ENCODE measurements around the gene ERVH48-1. TPM values are rescaled to one million over a fixed set of nuclear protein-coding genes. Genes with fewer than 3 reads are reported as not detected.

Gene ERVH48-1
- total and polyA plus RNA-seq, 2 of the 8 experiments (the other 6 are each of a cell fraction or from before 2014, with no cell fraction given), result 4.2 to 17.7 TPM

DNA sequence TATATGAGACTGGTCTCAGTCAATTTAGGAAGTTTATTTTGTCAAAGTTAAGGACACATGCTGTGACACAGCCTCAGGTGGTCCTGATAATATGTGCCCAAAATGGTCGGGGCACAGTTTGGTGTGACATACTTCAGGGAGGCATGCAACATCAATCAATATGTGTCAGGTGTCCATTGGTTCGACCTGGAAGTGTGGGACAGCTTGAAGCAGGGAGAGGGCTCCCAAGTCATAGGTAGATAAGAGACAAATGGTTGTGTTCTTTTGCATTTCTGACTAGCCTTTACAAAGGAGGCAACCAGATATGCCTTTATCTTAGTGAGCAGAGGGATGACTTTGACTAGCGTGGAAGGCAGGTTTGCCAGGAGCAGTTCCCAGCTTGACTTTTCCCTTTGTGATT, 4.5 kb upstream of the ERVH48-1 start:
- Histone ChIP-seq H3K9me3 (ENCODE audit: insufficient read depth in 2 of 2, low read depth in 1 of 2, low read length in 1 of 2) (no peaks in the 10 kb centered on the region), H2BK120ac (replicated peaks; ENCODE audit: low read depth, low read length) (peak overlapping the region; percentile 41), H2BK15ac (ENCODE audit: low read length) (no peak overlapping the region), H3K56ac (replicated peaks; ENCODE audit: insufficient read length, low read depth, low read length) (no peak overlapping the region), H3K79me2 (ENCODE audit: control insufficient read depth in 1 of 2, insufficient read depth in 2 of 2, low read length in 2 of 2) (no peaks in the 10 kb centered on the region; a peak in 1 of 4 replicates), H4K20me1 (replicated peaks in 1 of 2; ENCODE audit: control insufficient read depth in 1 of 2, insufficient read depth in 2 of 2, low read length in 2 of 2) (no peaks in the 10 kb centered on the region), H3K36me3 (ENCODE audit: control insufficient read depth in 2 of 4, insufficient read depth in 4 of 4, low read length in 3 of 4) (no peaks in the 10 kb centered on the region), H2BK5ac (ENCODE audit: low read depth, low read length) (peak overlapping the region; percentile 62), H4K91ac (replicated peaks; ENCODE audit: insufficient read length, low read length) (no peak overlapping the region), H3K27ac (ENCODE audit: low read depth, low read length) (no peak overlapping the region), H2AFZ (ENCODE audit: low read length) (no peak overlapping the region), H3K23me2 (ENCODE audit: low read depth, low read length) (no peaks in the 10 kb centered on the region; the same call in 1 of the 2 replicates), H3K9ac (replicated peaks in 1 of 4; ENCODE audit: extremely low read depth in 1 of 4, low read depth in 3 of 4, low read length in 3 of 4) (no peak overlapping the region), H3K4me1 (replicated peaks in 1 of 4; ENCODE audit: control insufficient read depth in 3 of 4, insufficient read depth in 4 of 4, low read length in 3 of 4) (peaks cover 0 to 12% (median 8%) of the 10 kb centered on the region in 4 experiments; a peak in 5 of 7 replicates), H3K23ac (ENCODE audit: insufficient read length) (no peak overlapping the region), H2BK12ac (ENCODE audit: low read depth, low read length) (peak overlapping the region; percentile 51), H3K14ac (ENCODE audit: insufficient read length) (no peak overlapping the region), H2BK20ac (ENCODE audit: low read length) (peak overlapping the region; percentile 68; the same call in 1 of the 2 replicates), H3K4me2 (ENCODE audit: insufficient read depth in 1 of 2, low read depth in 2 of 2, low read length in 2 of 2) (no peak overlapping the region), H3K4ac (replicated peaks; ENCODE audit: insufficient read length, low read depth, low read length) (no peak overlapping the region), H2AK5ac (ENCODE audit: low read depth, low read length) (peak overlapping the region; percentile 29), H3K18ac (ENCODE audit: extremely low read depth, low read length) (peak overlapping the region; percentile 60; the same call in 1 of the 2 replicates), H4K5ac (ENCODE audit: insufficient read length, low read depth, low read length) (no peak overlapping the region), H3K27me3 (replicated peaks in 1 of 4; ENCODE audit: control insufficient read depth in 3 of 4, extremely low read depth in 1 of 4, insufficient read depth in 3 of 4, low read length in 3 of 4) (no peaks in the 10 kb centered on the region), H4K8ac (ENCODE audit: extremely low read depth, insufficient read depth, low read length) (no peak overlapping the region), H3K79me1 (ENCODE audit: low read depth, low read length) (no peaks in the 10 kb centered on the region), H3K4me3 (ENCODE audit: extremely low read depth in 1 of 4, insufficient read depth in 2 of 4, low read depth in 3 of 4, low read length in 4 of 4) (no peak overlapping the region)
- 94% methylated on average over 3 of the region's 3 CpGs; no CpG with 5 or more reads in 1 of the 2 experiments for WGBS, 2 experiments (ENCODE audit: extremely low coverage in 1 of 2, insufficient coverage in 1 of 2, insufficient read length in 1 of 2, insufficient replicate concordance in 2 of 2, low coverage in 1 of 2, low lambda C conversion rate in 2 of 2, missing lambda C conversion rate in 1 of 2)
- TF ChIP-seq SP2 (IDR thresholded peaks at IDR 0.05; ENCODE audit: low read length), result no peak
- no peak for TF ChIP-seq ASH2L (IDR thresholded peaks at IDR 0.05; ENCODE audit: low read length)
- no peak for TF ChIP-seq PHF8 (conservative IDR thresholded peaks at IDR 0.05; ENCODE audit: low read depth, low read length)
- no peak for TF ChIP-seq SIRT6 (IDR thresholded peaks at IDR 0.05; ENCODE audit: low read length)
- no peak for TF ChIP-seq TBP (IDR thresholded peaks at IDR 0.05; ENCODE audit: low read depth, low read length)
- TF ChIP-seq POLR2A (IDR thresholded peaks at IDR 0.05; ENCODE audit: control extremely low read depth in 1 of 2, low read depth in 2 of 2, low read length in 2 of 2), result no peak
- FAIRE-seq, result no peak
- CTCF ChIA-PET (ENCODE audit: partially characterized antibody), result no interaction called here
- POLR2A ChIA-PET (ENCODE audit: partially characterized antibody), result interaction anchor here (1.0 to 2.2 kb wide), 2 partner anchors 9 to 50 kb away, joined by 3 to 12 read pairs; no protein-coding TSS in a partner anchor
- no peak for DNase-seq (ENCODE audit: low read depth in 1 of 2, low spot score in 2 of 2)
